ENCODE results near the gene SBSN.

The SBSN gene

DNA sequence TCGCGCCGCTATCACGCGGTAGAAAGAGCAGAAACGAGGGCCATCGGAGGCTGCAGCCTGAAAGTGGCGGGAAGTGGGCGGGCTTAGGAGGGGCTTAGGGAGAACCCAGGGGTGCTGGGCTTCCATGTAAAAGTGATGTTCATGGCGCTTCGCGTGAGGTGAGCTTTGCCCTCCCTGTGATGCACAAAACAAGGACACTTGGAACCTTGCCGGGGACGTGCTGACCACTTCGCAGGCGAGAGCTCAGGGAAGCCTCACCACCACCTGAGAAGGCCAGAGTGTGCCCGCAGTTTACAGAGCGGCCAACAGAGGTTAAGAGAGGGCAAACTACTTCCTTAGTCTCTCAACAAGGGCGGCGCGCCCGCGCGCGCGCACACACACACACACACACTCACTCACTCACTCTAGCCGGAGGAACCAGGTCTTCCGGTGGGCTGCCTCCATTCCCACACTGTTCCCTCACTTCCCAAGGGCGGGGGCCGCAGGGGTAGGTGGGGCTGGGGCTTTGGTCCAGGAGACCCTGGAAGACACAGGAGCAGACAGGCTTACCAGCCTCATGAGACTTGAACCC is 5.8 kb upstream of the SBSN start:
- peak; percentile 58 for DNase-seq (ENCODE audit: low spot score)

GRCh38 chr19:35533201-35533821 is 5.2 kb upstream of the SBSN start, which contains the start of gene GAPDHS:
Gene GAPDHS, plus strand, starts transcription at chr19:35533456. Its CDS starts 72 bp downstream, at chr19:35533528.
- DNase-seq (ENCODE audit: low spot score), result no peak

DNA sequence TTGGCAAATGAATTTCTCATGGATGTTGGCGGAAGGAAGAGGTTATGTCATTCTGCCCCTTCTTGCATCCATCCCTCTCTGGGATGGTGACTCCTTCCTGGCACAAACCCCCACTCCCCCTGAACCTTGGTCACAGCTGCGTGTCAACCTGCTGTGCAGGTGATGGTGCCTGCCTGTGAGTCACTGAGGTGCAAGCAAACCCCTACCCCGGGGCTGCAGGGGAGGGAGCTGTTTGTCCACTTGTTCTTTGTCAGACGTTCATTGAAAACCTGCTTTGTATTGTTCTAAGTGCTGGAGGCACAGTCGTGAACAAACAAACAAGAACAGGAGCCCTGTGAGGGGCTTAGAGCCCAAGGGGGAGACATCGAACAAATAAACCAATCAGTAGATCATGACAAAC is 3.2 kb upstream of the SBSN start:
- DNase-seq (ENCODE audit: low spot score), result no peak

DNA sequence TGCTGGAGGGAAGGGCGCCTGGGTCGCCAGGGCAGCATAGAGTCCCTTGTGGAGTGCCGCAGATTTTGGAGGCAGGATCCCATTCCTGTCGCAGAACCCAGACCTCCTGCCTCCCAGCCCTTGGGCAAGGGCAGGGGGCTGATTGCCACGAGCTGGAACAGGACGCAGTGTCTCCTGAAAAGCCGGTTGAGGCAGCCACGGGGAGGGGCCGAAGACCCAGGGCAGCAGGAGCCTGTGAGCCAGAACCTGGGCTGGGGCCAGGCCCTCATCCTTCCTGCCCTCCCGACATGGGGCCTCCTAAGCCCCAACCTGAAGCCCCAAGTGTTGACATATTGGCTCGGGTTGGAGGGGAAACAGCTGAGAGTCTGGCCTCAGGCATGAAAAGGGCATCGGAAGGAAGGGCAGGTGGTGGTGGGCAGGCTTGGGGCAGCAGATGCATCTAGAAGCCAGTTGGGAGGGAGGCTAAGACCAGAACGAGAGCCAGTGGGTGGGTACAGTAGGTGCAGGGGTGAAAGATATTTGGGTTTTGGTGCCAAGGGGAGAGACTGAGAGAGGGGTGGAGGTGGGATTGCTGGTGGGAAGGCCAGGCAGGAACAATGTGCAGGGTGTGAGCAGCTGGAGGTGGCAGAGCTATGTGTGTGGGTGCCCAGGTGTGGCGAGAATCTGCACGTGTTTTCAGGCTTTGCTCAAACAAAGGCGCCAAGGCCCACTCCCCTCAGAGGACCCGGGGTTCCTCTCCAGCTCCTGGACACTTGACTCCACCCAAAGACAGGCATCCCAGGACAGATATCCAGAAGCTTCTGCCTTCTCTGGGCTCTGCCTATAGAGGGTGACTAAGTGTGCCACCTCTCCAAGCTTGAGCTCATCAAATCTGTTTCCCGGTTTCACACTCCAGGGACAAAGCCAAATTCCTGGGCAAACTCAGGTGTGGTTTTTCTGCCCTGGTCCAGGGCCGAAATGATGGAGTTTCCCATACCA is 1.4 kb upstream of the SBSN start:
- DNase-seq (ENCODE audit: low spot score), result no peak

GRCh38 chr19:35525873-35526272 is 2.2 kb downstream of the SBSN start:
- no peak for DNase-seq (ENCODE audit: low spot score)

DNA sequence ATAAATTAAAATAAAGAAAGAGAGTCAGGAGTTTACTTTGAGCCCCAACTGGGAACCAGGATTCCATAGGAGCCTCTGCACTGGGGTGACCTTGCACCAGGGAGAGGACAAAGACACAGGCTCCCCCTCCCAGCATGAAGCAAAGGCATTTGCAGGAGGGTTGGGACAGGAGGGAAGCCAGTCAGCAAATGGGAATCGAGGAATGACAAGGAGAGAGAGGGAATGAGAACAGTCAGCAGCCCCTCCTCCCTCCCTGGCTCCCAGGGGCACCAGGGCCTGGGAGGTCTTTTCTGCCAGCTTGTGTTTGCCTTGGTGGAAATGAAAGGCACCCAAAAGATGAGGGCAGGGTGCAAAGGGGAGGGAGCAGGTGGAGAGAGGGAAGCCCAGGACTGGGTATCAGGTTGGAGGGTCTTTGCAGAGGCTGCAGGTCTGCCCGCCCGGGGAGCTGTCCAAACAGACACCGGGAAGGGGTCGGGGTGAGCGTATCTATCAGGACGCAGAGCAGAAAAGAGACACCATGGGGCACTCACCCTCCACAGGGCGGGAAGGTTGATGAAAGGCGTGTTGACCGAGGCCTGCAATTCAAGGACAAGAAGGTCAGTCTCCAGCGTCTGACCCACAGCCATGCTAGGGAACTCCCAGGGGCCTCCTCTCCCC is 3.8 kb downstream of the SBSN start:
- DNase-seq (ENCODE audit: low spot score), result peak; percentile 59

DNA sequence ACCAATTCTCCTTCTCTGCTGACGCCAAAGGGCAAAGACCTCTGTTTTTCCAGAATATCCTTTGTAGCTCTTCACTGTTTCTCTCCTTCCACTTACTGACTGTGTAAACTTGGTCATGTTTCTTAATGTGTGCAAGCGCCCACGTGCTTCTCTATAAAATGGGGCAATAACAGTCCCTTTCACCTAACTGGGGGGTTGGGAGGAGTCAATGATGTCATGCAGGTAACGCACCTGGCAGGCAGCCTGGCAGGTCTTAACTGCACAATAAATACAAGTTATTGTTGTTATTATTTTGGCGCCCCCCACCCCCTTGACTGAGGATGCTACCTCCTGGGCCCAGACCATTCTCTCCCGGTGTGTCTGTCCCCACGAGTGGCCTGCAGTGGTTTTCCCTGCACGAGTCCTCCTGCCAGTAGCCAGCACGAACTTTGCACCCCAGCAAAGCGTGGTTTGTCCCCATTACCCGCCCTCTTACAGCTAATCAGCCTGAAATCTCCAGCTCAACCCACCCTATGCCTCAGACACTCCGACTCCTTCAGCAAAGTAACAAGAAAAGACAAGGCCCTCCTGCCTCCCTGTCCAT is 5.3 kb downstream of the SBSN start:
- DNase-seq (ENCODE audit: low spot score), result no peak

- DNase-seq (ENCODE audit: low spot score), result no peak
Observed at GRCh38 chr19:35521124-35521743, 6.9 kb downstream of the SBSN start.

GRCh38 chr19:35519291-35519690 is 8.8 kb downstream of the SBSN start:
- DNase-seq (ENCODE audit: low spot score), result no peak

DNA sequence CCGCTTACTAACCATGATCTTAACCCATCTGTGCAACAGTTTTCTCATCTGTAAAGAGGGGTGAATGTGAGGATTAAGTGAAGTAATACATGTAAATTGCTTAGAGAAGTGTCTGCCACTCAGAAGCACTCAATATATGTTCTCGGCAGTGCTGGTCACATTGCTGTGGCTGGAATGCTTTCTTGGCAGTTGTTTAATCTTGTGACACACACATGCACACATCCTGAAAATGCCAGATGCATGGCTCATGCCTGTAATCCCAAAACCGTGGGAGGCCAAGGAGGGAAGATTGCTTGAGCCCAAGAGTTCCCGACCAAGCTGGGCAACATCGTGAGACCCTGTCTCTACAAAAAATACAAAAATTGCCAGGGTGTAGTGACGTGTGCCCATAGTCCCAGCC is 9.8 kb downstream of the SBSN start:
- no peak for DNase-seq (ENCODE audit: low spot score)

- no peak for DNase-seq (ENCODE audit: low spot score)
Observed at GRCh38 chr19:35517342-35517741, 10.8 kb downstream of the SBSN start.

DNA sequence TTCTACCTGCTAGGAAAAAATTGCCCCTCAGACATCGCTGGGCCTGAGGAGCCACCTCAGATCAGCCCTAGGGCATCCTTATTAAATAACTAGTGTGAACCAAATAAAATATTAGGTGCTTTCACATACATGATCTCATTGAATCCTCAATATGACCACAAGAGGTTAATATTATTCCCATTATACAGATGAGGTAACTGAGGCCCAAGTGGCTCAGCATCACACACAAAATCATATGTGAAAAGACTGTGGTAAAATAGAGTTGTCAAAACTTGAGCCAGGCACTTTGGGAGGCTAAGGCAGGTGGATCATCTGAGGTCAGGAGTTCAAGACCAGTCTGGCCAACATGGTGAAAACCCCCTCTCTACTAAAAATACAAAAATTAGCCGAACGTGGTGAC is 11.8 kb downstream of the SBSN start:
- no peak for DNase-seq (ENCODE audit: low spot score)

DNA sequence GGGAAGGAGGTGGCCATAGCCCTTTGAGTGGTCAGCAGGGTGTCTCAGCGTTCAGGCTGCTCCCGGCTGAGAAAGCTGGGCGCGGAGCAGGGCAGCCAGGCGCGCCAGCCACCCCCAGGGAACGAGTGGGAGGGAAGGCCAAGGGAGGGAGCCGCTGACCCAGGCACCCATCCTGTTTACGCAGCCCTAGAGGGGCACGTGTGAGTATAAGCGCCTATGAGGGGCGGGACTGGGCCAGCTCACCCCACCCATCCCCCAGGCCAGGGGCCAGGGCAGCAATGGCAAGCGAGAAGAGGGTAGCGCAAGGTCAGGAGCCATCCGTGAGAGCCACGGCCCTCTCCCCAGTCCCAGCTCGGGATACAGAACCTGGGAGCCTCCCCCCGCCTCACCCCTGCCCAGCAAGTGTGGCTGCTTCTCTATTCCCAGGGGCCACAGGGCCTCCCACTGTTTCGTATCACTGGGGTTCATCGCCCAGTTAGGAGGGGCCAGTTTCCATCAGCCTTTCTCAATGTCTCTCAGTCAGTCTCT is 13.8 kb downstream of the SBSN start:
- DNase-seq (ENCODE audit: low spot score), result peak; percentile 58

- DNase-seq (ENCODE audit: low spot score), result peak; percentile 64
Observed at GRCh38 chr19:35513628-35514281, 14.4 kb downstream of the SBSN start, which contains the start of gene DMKN. Gene DMKN, minus strand, starts transcription at chr19:35513649. Its CDS starts 174 bp downstream, at chr19:35513475.

- no peak for DNase-seq (ENCODE audit: low spot score)
Observed at GRCh38 chr19:35512831-35513627, 15.1 kb downstream of the SBSN start.

GRCh38 chr19:35511337-35511736 is 16.8 kb downstream of the SBSN start:
- no peak for DNase-seq (ENCODE audit: low spot score)

DNA sequence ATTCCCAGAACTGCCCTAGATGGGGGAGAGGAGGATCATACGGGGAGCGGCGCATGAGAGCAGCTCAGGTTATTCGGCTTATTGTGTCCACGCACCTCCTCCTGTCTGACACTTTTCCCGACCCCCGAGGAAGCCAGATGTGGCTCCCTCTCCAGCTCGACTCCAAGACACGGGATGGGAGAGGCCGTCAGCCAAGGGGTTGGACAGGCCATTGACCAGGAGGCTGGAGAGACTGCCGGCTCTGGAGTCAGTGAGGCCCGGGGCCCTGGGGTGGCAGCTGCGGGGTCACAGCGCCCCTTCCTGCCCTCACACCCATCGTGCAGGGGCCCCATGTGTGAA is 17.5 kb downstream of the SBSN start:
- no peak for DNase-seq (ENCODE audit: low spot score)

DNA sequence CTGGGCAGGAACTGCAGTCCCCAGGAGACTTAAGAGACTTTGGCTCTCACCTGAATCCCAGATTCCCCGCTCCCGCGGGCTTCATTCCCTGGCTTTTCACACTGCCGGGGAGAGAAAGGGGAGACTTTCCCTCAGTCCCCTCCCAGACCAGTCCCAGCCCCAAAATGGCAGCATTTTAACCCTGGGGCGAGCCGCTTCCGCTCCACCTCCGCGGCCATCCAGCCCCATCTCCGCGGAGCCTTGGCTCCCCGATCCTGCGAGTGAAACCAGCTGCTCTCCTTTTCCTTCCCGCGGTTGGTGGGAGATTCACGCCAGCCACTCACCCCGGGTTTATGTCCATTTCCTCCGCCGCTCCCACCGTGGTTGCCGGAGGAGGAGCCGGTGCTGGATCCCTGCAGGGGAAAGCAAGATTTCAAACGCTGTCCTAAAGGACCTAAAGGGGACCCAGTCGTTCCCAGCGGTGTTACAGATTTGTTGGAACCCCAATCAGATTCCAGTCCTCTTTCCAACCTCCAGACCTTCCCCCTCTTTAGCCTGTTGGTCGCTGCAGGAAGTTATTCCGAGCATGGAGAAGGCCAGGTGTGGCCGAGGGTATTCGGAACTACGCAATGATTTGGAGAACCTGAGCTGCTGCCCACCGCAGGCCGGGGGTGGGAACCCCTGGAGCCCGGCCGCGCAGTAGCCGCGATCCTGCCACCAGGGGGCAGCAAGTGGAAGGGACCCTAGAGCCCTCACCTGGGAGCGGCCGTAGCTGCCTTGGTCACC is 18.1 kb downstream of the SBSN start:
- DNase-seq (ENCODE audit: low spot score), result peak; percentile 98

DNA sequence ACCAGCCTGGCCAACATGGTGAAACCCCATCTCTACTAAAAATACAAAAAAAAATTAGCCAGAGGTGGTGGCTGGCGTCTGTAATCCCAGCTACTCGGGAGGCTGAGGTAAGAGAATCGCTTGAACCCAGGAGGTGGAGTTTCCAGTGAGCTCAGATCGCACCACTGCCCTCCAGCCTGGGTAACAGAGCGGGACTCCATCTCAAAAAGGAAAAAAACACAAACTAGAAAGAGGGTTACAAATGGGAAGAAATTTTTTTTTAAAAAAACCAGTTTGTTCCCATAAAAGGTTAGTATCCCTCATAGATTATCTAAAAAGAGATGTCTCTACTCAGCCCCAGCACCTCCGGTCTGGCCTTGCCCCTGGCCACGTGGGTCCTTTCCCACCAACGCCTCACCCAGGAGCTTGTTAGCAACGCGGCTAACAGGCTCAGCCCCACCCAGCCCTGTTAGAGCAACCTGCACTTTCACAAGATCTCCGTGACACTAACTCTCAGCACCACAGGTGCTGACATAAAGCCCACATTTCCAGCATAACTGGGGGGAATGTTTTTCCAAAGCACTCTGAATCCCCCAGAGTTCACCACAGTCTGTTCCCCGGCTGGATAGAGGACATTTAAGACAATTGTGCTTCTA is 19.0 kb downstream of the SBSN start:
- DNase-seq (ENCODE audit: low spot score), result peak; percentile 60
